ENCODE measurements around the gene STAC.

GRCh38 chr3:36494461-36495109 is 114.3 kb downstream of the STAC start:
- TF ChIP-seq CTCF (conservative IDR thresholded peaks at IDR 0.05) (no peak), ZFX (IDR thresholded peaks at IDR 0.05) (no peak)
